Gastrocnemius medialis (tissue), 4 donors: ENCODE results near the gene EBLN1.

Source experiments
- CTCF ChIP-seq, 5 experiments: fragments of 450-650 bp in 3 of 5; fragments of 200-600 bp in 2 of 5; sonication (generic) in 2 of 5; IDR thresholded peaks in 4 of 5; conservative IDR thresholded peaks in 1 of 5; 1 replicate in 4 of 5; 2 replicates in 1 of 5; pipeline ENCODE4 v1.5.1; 2016 to 2019; ENCODE audit warnings: antibody characterized with exemption in 5 of 5, mild to moderate bottlenecking in 3 of 5, moderate library complexity in 3 of 5
- POLR2A ChIP-seq, 2 donors: fragments of 450-650 bp; IDR thresholded peaks; one replicate each; pipeline ENCODE4 v1.6.1; 2017; ENCODE audit warnings: antibody characterized with exemption in 2 of 2, mild to moderate bottlenecking in 2 of 2, moderate library complexity in 2 of 2

- TF ChIP-seq CTCF (IDR thresholded peaks at IDR 0.05 in 4 of 5, conservative IDR thresholded peaks at IDR 0.05 in 1 of 5) (no peak), POLR2A (IDR thresholded peaks at IDR 0.05) (no peak)
Observed at GRCh38 chr10:22245567-22245966, 27.8 kb upstream of the EBLN1 start.
